Ascending aorta (tissue), 1 donor: ENCODE results near the gene MRPS18B. TPM values are rescaled to one million over a fixed set of nuclear protein-coding genes. Genes with fewer than 3 reads are reported as not detected.

Experiments
- total RNA-seq: library from RNA; depleted of rRNA; stranded (reverse); fragments of >200 nt; gene quantifications from one replicate; pipeline ENCODE4 v1.1.0, GENCODE V29; 2016

Gene MRPS18B
- total RNA-seq, 1 donor from 2014 or later, result 33.0 TPM

Other genes with a start within 250 kb of the MRPS18B start
- gene HLA-E, start 128.3 kb upstream of the MRPS18B start, total RNA-seq, result 896 TPM
- gene GNL1, start 61.4 kb upstream of the MRPS18B start, total RNA-seq, result 33.0 TPM
- gene PRR3, start 60.5 kb upstream of the MRPS18B start, total RNA-seq, result 25.0 TPM
- gene ABCF1, start 46.4 kb upstream of the MRPS18B start, total RNA-seq, result 36.6 TPM
- 52.6 TPM for gene PPP1R10, start 597 bp upstream of the MRPS18B start, total RNA-seq
- 13.7 TPM for gene ATAT1, start 9.0 kb downstream of the MRPS18B start, total RNA-seq
- gene C6orf136, start 29.3 kb downstream of the MRPS18B start, total RNA-seq, result 6.2 TPM
- gene DHX16, start 55.2 kb downstream of the MRPS18B start, total RNA-seq, result 39.2 TPM
- 83.3 TPM for gene PPP1R18, start 68.8 kb downstream of the MRPS18B start, total RNA-seq
- 25.1 TPM for gene NRM, start 73.1 kb downstream of the MRPS18B start, total RNA-seq
- gene MDC1, start 99.4 kb downstream of the MRPS18B start, total RNA-seq, result 27.1 TPM
- gene TUBB, start 102.5 kb downstream of the MRPS18B start, total RNA-seq, result 537 TPM
- 123 TPM for gene FLOT1, start 124.8 kb downstream of the MRPS18B start, total RNA-seq
- 51.9 TPM for gene IER3, start 126.7 kb downstream of the MRPS18B start, total RNA-seq